Measurements from ENCODE around the gene CTIF.

The CTIF gene

DNA sequence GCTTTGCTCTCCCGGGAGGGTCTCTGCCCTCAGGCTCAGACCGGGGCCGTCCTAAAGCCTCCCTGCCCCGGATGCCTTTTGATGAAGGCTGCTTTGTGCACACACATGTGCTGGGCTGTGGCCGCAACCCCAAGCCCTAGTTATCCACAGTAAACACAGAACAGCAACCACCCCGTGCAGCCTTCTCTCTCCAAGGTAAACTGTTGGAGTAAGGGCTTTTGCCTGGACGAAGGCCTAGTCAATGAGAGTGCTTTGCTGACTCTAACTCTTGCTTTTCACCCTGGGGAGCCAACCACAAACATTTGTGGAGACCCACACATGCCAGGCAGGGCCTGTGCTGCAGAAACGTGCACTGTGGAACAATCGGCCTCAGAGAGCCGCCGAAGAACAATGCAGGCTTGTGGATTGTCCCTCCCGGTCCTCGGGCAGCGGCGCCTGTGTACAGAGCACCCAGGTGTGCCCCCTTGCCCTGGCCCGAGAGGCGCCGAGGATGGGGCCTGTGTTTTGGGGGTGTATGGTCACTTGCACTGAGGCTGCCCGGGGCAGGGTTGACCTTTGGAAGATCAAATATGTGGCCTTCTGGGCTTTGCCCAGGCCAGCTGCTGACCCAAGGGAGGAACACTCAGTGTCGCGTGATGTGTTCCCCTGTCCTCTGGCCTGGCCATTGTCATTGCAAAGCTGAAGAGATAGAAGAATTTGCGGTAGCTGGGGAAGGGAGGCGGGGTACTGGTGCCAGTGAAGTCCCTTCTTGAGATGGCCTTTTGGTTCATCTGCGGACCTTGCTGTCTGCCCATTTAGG, 37.0 kb downstream of the CTIF start:
- DNase-seq = no peak

DNA sequence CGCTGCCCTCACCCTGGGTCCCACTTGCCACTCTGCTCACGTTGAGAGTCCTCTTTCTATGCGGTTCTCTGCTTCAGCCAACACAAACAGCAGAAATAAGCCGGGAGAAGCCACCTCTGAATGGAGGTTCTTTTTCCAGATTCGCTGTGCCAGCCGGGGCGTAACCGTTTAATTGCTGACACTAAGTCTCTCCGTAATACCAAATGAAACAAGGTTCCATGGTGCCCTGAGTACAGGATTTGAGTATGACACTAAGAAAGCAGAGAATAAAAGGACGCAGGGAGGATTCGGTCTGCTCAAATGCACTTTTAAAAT, 37.6 kb downstream of the CTIF start:
- no peak for DNase-seq

- DNase-seq = no peak
Observed at GRCh38 chr18:48577478-48578190, 38.8 kb downstream of the CTIF start.

GRCh38 chr18:48578289-48578688, 39.5 kb downstream of the CTIF start:
- no peak for DNase-seq

GRCh38 chr18:48580066-48580465, 41.2 kb downstream of the CTIF start:
- no peak for DNase-seq

GRCh38 chr18:48580782-48581181, 42.0 kb downstream of the CTIF start:
- DNase-seq = no peak

GRCh38 chr18:48581206-48581605, 42.4 kb downstream of the CTIF start:
- DNase-seq = no peak

- no peak for DNase-seq
Observed at GRCh38 chr18:48581941-48582340, 43.1 kb downstream of the CTIF start.

DNA sequence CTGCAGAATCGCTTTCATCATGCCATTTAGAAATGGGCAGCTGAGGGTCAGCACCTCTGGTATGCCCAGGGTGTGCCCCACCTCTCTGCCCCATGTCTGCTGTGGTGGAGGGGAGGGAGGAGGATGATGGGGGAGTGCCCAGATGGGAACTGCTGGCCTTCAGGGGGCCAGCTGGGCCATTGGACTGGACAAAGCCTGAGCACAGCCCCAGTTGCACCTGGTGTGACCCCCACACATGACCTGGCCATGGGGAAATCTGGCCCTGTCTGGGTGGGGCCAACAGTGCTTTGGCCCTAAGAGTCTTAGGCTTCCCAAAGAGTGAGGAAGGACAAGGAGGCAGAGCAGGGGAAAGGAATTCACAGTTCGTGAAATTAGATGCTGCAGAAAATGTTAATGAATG, 44.1 kb downstream of the CTIF start:
- DNase-seq = no peak

GRCh38 chr18:48583573-48583972, 44.7 kb downstream of the CTIF start:
- no peak for DNase-seq

DNA sequence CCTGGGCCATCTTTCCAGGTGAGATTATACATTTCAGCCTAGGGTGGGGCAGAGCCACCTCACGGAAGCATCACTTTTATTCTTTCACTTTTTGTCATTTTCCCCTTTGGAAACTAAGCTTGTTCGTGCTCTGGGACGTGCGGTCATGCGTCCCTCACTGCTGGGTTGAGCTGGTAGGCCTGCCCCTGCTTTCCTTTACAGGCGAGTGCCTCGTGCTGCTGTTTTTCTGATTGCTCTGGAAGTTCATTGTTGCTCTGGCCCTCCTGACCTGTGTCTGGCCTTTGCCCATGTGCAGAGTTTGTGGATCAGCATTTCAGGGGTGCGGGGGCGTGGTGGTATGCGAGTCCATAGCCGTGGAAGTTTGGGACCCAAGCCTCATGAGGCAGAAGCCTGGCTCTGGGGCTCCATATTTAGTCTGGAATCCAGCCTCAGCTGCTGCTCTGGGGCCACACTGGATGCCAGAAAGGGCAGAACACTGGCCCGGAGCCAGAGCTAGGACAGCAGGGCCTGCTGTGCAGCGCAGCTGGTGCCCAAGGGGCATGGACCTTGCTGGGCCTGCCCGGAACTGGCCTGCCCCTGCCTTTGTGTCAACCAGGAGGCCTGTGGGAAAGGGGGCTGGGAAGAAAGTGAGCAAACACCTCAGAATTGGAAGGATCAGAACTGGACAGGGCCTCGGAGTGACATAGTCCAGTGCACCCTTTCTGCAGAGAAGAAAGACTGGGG, 51.1 kb downstream of the CTIF start:
- no peak for DNase-seq

DNA sequence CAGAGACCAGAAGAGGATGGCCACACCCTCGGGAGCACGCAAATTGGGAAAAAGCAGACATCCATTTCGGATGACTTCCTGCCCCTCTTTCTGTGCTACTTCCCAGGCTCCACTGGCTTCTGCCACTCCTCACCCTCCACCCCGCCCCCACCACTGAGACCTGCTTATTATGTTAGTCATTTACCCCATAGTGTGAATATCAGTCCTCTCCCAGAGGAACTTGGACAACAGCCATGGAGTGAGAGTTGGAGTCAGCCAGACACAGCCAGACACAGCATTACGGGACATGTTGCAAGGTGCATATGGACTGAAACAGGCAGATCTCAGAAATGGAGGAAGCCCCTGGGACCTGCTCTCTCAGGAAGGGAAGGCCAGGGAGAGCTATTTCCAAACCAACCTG, 51.8 kb downstream of the CTIF start:
- no peak for DNase-seq

DNA sequence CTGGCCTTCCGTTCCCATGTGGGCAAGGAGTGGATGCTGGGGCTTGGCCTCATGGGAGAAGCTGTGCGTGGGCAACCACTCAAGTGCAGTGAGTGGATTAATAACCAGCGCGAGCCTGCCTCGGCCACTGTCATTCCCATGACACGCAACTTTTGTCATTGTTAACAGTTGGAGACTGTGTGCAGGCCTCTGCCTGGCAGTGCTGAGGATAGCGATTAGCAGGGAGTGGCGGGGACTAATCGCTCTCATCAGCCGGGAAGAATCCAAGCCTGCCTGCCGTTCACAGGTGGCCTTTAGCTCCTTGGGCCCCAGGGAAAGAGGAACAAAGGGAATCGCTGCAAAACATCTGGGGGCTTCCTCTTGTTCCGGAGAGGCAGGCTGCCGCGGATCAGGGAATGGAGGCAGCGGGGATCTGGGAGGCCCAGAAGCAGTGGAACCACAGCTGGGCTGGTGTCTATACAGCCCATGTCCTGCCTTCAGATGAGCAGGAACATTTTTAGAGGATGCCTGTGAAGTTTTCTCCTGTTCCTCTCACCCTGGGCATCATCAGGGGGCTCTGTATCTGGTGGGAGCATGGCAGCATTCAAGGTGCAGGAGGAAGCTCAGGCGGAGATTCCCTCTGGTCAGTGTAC, 53.8 kb downstream of the CTIF start:
- DNase-seq = no peak

DNA sequence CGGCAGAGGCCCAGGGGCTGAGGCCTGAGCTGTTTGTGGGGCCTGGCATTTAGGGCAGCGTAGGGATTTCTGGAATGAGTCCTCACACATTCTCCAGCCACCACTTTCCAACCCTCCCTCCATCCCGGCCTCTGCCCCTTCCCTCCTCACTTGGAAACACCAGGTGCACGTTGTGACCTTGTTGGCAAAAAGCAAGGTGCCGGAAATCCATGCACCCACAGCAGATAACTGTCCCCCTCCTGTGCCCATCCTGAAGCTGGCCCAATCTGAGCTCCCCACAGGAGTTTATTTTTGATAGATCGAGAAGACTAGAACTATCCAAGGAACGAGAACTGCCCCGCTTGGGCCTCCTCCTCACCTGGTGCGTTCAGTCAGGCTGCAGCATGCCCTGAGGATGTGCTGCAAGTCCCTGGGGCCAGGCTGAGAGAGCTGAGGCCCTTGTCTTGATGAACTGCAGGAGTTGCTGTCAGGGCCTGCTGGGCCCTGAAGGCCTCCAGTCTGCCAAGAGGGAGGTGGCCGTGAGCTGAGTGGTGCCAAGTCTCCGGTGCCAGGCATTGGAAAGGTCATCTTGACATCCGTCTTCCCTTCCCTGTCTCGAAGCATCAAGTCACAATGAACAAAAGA, 55.8 kb downstream of the CTIF start:
- DNase-seq = no peak

GRCh38 chr18:48595703-48596218, 56.9 kb downstream of the CTIF start:
- DNase-seq = no peak

DNA sequence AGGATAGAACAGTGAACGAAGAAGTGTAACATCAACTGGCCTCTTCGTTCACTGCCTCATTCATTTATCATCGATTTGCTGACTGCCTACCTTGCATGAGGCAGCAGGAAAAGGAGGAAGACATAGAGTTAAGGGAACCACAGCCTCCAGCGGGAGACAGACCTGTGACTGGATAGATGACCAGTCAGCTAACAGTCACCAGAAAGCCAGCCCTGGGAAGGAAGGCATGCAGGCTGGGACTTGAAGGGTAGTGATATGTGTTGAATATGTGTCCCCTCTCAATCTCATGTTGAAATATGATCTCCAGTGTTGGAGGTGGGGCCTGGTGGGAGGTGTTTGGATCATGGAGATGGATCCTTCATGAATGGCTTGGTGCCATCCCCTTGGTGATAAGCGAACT, 58.3 kb downstream of the CTIF start:
- no peak for DNase-seq

DNA sequence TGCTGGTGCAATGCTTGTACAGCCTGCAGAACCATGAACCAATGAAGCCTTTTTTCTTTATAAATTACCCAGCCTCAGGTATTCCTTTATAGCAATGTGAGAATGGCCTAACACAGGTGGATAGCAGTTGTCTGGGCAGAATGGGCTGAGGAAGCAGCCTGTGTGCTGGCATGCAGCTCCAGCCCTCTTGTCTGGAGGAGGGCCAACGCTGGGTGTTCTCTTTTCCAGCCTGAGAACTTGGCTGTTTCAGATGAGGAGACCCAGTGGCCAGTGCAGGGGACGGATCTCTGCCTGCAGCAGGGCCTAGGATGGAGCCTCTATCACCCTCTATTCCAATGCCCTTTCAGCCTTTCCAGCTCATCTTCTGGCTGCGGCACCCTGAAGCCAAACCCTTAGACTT, 58.8 kb downstream of the CTIF start:
- DNase-seq = no peak

- no peak for DNase-seq
Observed at GRCh38 chr18:48599391-48599790, 60.6 kb downstream of the CTIF start.

- no peak for DNase-seq
Observed at GRCh38 chr18:48600046-48600445, 61.2 kb downstream of the CTIF start.

DNA sequence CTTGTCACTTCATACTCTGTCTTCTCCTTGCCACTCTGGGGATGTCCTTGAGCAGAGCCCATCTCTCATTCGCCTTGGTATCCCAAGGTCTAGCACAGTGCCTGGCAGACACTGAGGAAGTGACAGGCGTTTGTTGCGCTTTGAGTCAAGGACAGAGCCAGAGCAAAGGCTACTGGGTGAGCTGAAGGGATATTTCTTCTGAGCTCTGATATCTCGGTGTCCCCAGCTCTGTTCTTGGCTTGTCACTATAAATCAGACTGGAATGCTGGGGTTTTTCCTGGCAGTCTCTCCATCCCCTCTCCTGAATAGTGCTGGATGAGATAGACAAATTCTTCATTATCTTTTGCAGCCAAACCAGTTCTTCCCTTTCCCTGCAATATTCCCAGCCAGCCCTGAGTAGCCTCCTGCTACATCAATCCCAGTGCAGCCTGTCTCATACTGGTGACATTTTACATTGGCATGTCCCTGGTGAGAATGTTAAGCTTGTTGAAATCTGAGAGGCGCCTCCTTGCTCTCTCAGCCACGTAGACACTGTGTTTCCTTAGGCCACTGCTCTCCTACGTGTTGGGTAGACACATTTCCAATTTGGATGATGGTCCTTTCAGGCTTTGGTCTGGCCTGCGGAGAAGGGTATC, 61.7 kb downstream of the CTIF start:
- no peak for DNase-seq

DNA sequence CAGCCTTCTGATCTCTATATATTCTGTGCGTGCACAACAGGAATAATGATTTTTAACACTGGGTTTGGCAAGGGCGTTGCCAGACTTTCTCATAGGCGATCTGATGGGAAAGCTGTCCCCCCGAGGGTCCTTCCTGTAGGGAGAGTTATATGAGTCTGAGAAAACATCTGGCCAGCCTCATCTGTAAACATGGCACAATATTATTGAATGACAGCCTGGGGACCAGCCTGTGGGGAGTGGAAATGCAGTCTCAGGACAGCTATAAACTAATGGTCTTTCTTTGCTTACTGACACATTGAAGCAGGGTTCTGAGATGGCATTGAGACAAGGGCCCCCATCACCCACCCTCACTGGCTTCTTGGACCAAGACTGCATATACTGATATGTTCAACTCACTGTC, 62.5 kb downstream of the CTIF start:
- DNase-seq = no peak

- DNase-seq = no peak
Observed at GRCh38 chr18:48602759-48603390, 64.0 kb downstream of the CTIF start.

All from GOT3 (cell line).